ENCODE measurements around the gene CACNA1F.

DNA sequence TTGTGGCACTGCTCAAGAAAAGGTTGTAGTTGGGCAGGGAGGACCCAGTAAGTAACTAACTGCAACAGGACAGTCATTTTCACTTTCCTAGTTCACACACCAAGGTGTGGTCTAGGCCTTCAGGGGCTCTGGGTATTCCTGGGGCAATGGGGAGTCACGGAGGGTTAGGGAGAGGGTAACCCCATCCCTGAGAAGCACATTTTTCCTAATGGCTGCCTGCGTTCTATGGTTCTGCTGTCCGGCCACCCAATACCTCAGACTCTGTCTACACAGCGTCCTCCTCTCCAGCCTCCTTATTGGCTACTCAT, 35.5 kb upstream of the CACNA1F start:
- no peak for TF ChIP-seq BRD4 (IDR thresholded peaks at IDR 0.05)
- TF ChIP-seq EZH2 (IDR thresholded peaks at IDR 0.05; ENCODE audit: borderline replicate concordance, low read depth, low read length), result no peak
- TF ChIP-seq, protein P1, sequence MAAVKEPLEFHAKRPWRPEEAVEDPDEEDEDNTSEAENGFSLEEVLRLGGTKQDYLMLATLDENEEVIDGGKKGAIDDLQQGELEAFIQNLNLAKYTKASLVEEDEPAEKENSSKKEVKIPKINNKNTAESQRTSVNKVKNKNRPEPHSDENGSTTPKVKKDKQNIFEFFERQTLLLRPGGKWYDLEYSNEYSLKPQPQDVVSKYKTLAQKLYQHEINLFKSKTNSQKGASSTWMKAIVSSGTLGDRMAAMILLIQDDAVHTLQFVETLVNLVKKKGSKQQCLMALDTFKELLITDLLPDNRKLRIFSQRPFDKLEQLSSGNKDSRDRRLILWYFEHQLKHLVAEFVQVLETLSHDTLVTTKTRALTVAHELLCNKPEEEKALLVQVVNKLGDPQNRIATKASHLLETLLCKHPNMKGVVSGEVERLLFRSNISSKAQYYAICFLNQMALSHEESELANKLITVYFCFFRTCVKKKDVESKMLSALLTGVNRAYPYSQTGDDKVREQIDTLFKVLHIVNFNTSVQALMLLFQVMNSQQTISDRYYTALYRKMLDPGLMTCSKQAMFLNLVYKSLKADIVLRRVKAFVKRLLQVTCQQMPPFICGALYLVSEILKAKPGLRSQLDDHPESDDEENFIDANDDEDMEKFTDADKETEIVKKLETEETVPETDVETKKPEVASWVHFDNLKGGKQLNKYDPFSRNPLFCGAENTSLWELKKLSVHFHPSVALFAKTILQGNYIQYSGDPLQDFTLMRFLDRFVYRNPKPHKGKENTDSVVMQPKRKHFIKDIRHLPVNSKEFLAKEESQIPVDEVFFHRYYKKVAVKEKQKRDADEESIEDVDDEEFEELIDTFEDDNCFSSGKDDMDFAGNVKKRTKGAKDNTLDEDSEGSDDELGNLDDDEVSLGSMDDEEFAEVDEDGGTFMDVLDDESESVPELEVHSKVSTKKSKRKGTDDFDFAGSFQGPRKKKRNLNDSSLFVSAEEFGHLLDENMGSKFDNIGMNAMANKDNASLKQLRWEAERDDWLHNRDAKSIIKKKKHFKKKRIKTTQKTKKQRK (IDR thresholded peaks at IDR 0.05; ENCODE audit: borderline replicate concordance, low read depth, low read length), result no peak
